Testis (tissue), 2 donors: ENCODE results near the gene PTPRA.

ENCODE experiments used
- POLR2A ChIP-seq: fragments of 450-650 bp; IDR thresholded peaks from one replicate; pipeline ENCODE4 v1.6.1; 2017; ENCODE audit warnings: antibody characterized with exemption, mild to moderate bottlenecking, moderate library complexity
- TF ChIP-seq, protein P1 (sequence below), 3 experiments: fragments of 450-650 bp in 2 of 3; fragments of 200-600 bp in 1 of 3; sonication (generic) in 1 of 3; IDR thresholded peaks; one replicate each; pipeline ENCODE4 v1.5.1; 2016 to 2019; ENCODE audit warnings: antibody characterized with exemption in 3 of 3, mild to moderate bottlenecking in 2 of 3, moderate library complexity in 1 of 3

GRCh38 chr20:2873010-2873746 lies at the start of gene PTPRA:
- TF ChIP-seq, protein P1, sequence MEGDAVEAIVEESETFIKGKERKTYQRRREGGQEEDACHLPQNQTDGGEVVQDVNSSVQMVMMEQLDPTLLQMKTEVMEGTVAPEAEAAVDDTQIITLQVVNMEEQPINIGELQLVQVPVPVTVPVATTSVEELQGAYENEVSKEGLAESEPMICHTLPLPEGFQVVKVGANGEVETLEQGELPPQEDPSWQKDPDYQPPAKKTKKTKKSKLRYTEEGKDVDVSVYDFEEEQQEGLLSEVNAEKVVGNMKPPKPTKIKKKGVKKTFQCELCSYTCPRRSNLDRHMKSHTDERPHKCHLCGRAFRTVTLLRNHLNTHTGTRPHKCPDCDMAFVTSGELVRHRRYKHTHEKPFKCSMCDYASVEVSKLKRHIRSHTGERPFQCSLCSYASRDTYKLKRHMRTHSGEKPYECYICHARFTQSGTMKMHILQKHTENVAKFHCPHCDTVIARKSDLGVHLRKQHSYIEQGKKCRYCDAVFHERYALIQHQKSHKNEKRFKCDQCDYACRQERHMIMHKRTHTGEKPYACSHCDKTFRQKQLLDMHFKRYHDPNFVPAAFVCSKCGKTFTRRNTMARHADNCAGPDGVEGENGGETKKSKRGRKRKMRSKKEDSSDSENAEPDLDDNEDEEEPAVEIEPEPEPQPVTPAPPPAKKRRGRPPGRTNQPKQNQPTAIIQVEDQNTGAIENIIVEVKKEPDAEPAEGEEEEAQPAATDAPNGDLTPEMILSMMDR (IDR thresholded peaks at IDR 0.05): no peak
- peak; percentile 26 for TF ChIP-seq POLR2A
